ENCODE data around the gene TCP1.

TCP1 gene

GRCh38 chr6:159815410-159815809 lies 26.0 kb upstream of the TCP1 start:
- Histone ChIP-seq H3K27ac (ENCODE audit: low read length) (no peak overlapping the region), H3K27me3 (ENCODE audit: low read depth, low read length) (no peaks in the 10 kb centered on the region), H3K36me3 (ENCODE audit: control insufficient read depth in 1 of 2, insufficient read depth in 2 of 2, low read length in 2 of 2) (peaks cover 0 to 3% of the 10 kb centered on the region in 2 donors), H3K9me3 (ENCODE audit: control insufficient read depth in 1 of 2, low read length in 2 of 2) (no peaks in the 10 kb centered on the region), H3K4me3 (ENCODE audit: low read depth in 1 of 2, low read length in 2 of 2) (no peak overlapping the region), H3K4me1 (ENCODE audit: control insufficient read depth in 1 of 2, insufficient read depth in 2 of 2, low read length in 2 of 2) (no peaks in the 10 kb centered on the region)

GRCh38 chr6:159813781-159814180 lies 24.4 kb upstream of the TCP1 start:
- H3K27ac ChIP-seq (ENCODE audit: low read length): no peak overlapping the region
- no peaks in the 10 kb centered on the region for H3K9me3 ChIP-seq (ENCODE audit: control insufficient read depth in 1 of 2, low read length in 2 of 2)
- peaks cover 0 to 3% of the 10 kb centered on the region in 2 donors for H3K36me3 ChIP-seq (ENCODE audit: control insufficient read depth in 1 of 2, insufficient read depth in 2 of 2, low read length in 2 of 2)
- no peaks in the 10 kb centered on the region for H3K4me1 ChIP-seq (ENCODE audit: control insufficient read depth in 1 of 2, insufficient read depth in 2 of 2, low read length in 2 of 2)
- H3K4me3 ChIP-seq (ENCODE audit: low read depth in 1 of 2, low read length in 2 of 2): no peak overlapping the region
- no peaks in the 10 kb centered on the region for H3K27me3 ChIP-seq (ENCODE audit: low read depth, low read length)

- Histone ChIP-seq H3K27ac (ENCODE audit: low read length) (no peak overlapping the region), H3K27me3 (ENCODE audit: low read depth, low read length) (no peaks in the 10 kb centered on the region), H3K4me1 (ENCODE audit: control insufficient read depth in 1 of 2, insufficient read depth in 2 of 2, low read length in 2 of 2) (no peaks in the 10 kb centered on the region), H3K36me3 (ENCODE audit: control insufficient read depth in 1 of 2, insufficient read depth in 2 of 2, low read length in 2 of 2) (no peaks in the 10 kb centered on the region), H3K4me3 (ENCODE audit: low read depth in 1 of 2, low read length in 2 of 2) (no peak overlapping the region), H3K9me3 (ENCODE audit: control insufficient read depth in 1 of 2, low read length in 2 of 2) (no peaks in the 10 kb centered on the region)
Measured at GRCh38 chr6:159809149-159809548, 19.7 kb upstream of the TCP1 start.

GRCh38 chr6:159808647-159809046 lies 19.2 kb upstream of the TCP1 start:
- no peaks in the 10 kb centered on the region for H3K9me3 ChIP-seq (ENCODE audit: control insufficient read depth in 1 of 2, low read length in 2 of 2)
- H3K4me1 ChIP-seq (ENCODE audit: control insufficient read depth in 1 of 2, insufficient read depth in 2 of 2, low read length in 2 of 2): no peaks in the 10 kb centered on the region
- no peak overlapping the region for H3K27ac ChIP-seq (ENCODE audit: low read length)
- no peak overlapping the region for H3K4me3 ChIP-seq (ENCODE audit: low read depth in 1 of 2, low read length in 2 of 2)
- H3K27me3 ChIP-seq (ENCODE audit: low read depth, low read length): no peaks in the 10 kb centered on the region
- no peaks in the 10 kb centered on the region for H3K36me3 ChIP-seq (ENCODE audit: control insufficient read depth in 1 of 2, insufficient read depth in 2 of 2, low read length in 2 of 2)

- H3K27ac ChIP-seq (ENCODE audit: low read length): no peak overlapping the region
- H3K36me3 ChIP-seq (ENCODE audit: control insufficient read depth in 1 of 2, insufficient read depth in 2 of 2, low read length in 2 of 2): no peaks in the 10 kb centered on the region
Measured at GRCh38 chr6:159807150-159807858, 17.9 kb upstream of the TCP1 start.

GRCh38 chr6:159806021-159806458 lies 16.6 kb upstream of the TCP1 start:
- Histone ChIP-seq H3K4me1 (ENCODE audit: control insufficient read depth in 1 of 2, insufficient read depth in 2 of 2, low read length in 2 of 2) (no peaks in the 10 kb centered on the region), H3K9me3 (ENCODE audit: control insufficient read depth in 1 of 2, low read length in 2 of 2) (no peaks in the 10 kb centered on the region), H3K4me3 (ENCODE audit: low read depth in 1 of 2, low read length in 2 of 2) (no peak overlapping the region), H3K27me3 (ENCODE audit: low read depth, low read length) (no peaks in the 10 kb centered on the region), H3K27ac (ENCODE audit: low read length) (no peak overlapping the region), H3K36me3 (ENCODE audit: control insufficient read depth in 1 of 2, insufficient read depth in 2 of 2, low read length in 2 of 2) (no peaks in the 10 kb centered on the region)

More at GRCh38 chr6:159807150-159807858, 17.9 kb upstream of the TCP1 start:
- no peak overlapping the region for H3K4me3 ChIP-seq (ENCODE audit: low read depth in 1 of 2, low read length in 2 of 2)
- H3K27me3 ChIP-seq (ENCODE audit: low read depth, low read length): no peaks in the 10 kb centered on the region
- H3K4me1 ChIP-seq (ENCODE audit: control insufficient read depth in 1 of 2, insufficient read depth in 2 of 2, low read length in 2 of 2): no peaks in the 10 kb centered on the region
- H3K9me3 ChIP-seq (ENCODE audit: control insufficient read depth in 1 of 2, low read length in 2 of 2): no peaks in the 10 kb centered on the region

GRCh38 chr6:159805440-159806020 lies 16.1 kb upstream of the TCP1 start:
- Histone ChIP-seq H3K4me3 (ENCODE audit: low read depth in 1 of 2, low read length in 2 of 2) (no peak overlapping the region), H3K9me3 (ENCODE audit: control insufficient read depth in 1 of 2, low read length in 2 of 2) (no peaks in the 10 kb centered on the region), H3K27me3 (ENCODE audit: low read depth, low read length) (no peaks in the 10 kb centered on the region), H3K27ac (ENCODE audit: low read length) (no peak overlapping the region), H3K4me1 (ENCODE audit: control insufficient read depth in 1 of 2, insufficient read depth in 2 of 2, low read length in 2 of 2) (no peaks in the 10 kb centered on the region), H3K36me3 (ENCODE audit: control insufficient read depth in 1 of 2, insufficient read depth in 2 of 2, low read length in 2 of 2) (no peaks in the 10 kb centered on the region)

- H3K36me3 ChIP-seq (ENCODE audit: control insufficient read depth in 1 of 2, insufficient read depth in 2 of 2, low read length in 2 of 2): peaks cover 2 to 9% of the 10 kb centered on the region in 2 donors
- H3K27me3 ChIP-seq (ENCODE audit: low read depth, low read length): no peaks in the 10 kb centered on the region
Measured at GRCh38 chr6:159804504-159804903, 15.1 kb upstream of the TCP1 start.

GRCh38 chr6:159801935-159802334 lies 12.5 kb upstream of the TCP1 start:
- no peaks in the 10 kb centered on the region for H3K9me3 ChIP-seq (ENCODE audit: control insufficient read depth in 1 of 2, low read length in 2 of 2)
- no peaks in the 10 kb centered on the region for H3K4me1 ChIP-seq (ENCODE audit: control insufficient read depth in 1 of 2, insufficient read depth in 2 of 2, low read length in 2 of 2)
- H3K4me3 ChIP-seq (ENCODE audit: low read depth in 1 of 2, low read length in 2 of 2): no peak overlapping the region
- no peaks in the 10 kb centered on the region for H3K27me3 ChIP-seq (ENCODE audit: low read depth, low read length)
- H3K36me3 ChIP-seq (ENCODE audit: control insufficient read depth in 1 of 2, insufficient read depth in 2 of 2, low read length in 2 of 2): peaks cover 24 to 33% of the 10 kb centered on the region in 2 donors
- no peak overlapping the region for H3K27ac ChIP-seq (ENCODE audit: low read length)

More at GRCh38 chr6:159804504-159804903, 15.1 kb upstream of the TCP1 start:
- Histone ChIP-seq H3K9me3 (ENCODE audit: control insufficient read depth in 1 of 2, low read length in 2 of 2) (no peaks in the 10 kb centered on the region), H3K4me1 (ENCODE audit: control insufficient read depth in 1 of 2, insufficient read depth in 2 of 2, low read length in 2 of 2) (no peaks in the 10 kb centered on the region), H3K4me3 (ENCODE audit: low read depth in 1 of 2, low read length in 2 of 2) (no peak overlapping the region), H3K27ac (ENCODE audit: low read length) (no peak overlapping the region)

GRCh38 chr6:159800141-159800865 lies 10.9 kb upstream of the TCP1 start, which contains the start of gene PNLDC1:
Gene PNLDC1, plus strand, starts transcription at chr6:159800276. Its CDS starts 32 bp downstream, at chr6:159800308.
- H3K36me3 ChIP-seq (ENCODE audit: control insufficient read depth in 1 of 2, insufficient read depth in 2 of 2, low read length in 2 of 2): peaks cover 24 to 40% of the 10 kb centered on the region in 2 donors
- no peak within 1 kb of the TSS for H3K27ac ChIP-seq (ENCODE audit: low read length)
- no peaks in the 10 kb centered on the region for H3K27me3 ChIP-seq (ENCODE audit: low read depth, low read length)
- H3K9me3 ChIP-seq (ENCODE audit: control insufficient read depth in 1 of 2, low read length in 2 of 2): no peaks in the 10 kb centered on the region
- no peak within 1 kb of the TSS for H3K4me3 ChIP-seq (ENCODE audit: low read depth in 1 of 2, low read length in 2 of 2)
- H3K4me1 ChIP-seq (ENCODE audit: control insufficient read depth in 1 of 2, insufficient read depth in 2 of 2, low read length in 2 of 2): no peaks in the 10 kb centered on the region

- peaks cover 24 to 40% of the 10 kb centered on the region in 2 donors for H3K36me3 ChIP-seq (ENCODE audit: control insufficient read depth in 1 of 2, insufficient read depth in 2 of 2, low read length in 2 of 2)
- no peak overlapping the region for H3K4me3 ChIP-seq (ENCODE audit: low read depth in 1 of 2, low read length in 2 of 2)
- H3K4me1 ChIP-seq (ENCODE audit: control insufficient read depth in 1 of 2, insufficient read depth in 2 of 2, low read length in 2 of 2): peaks cover 0 to 3% of the 10 kb centered on the region in 2 donors
- H3K27me3 ChIP-seq (ENCODE audit: low read depth, low read length): no peaks in the 10 kb centered on the region
- H3K27ac ChIP-seq (ENCODE audit: low read length): no peak overlapping the region
- no peaks in the 10 kb centered on the region for H3K9me3 ChIP-seq (ENCODE audit: control insufficient read depth in 1 of 2, low read length in 2 of 2)
Measured at GRCh38 chr6:159797554-159797953, 8.2 kb upstream of the TCP1 start.
